ENCODE measurements around the gene THEM4.

DNA sequence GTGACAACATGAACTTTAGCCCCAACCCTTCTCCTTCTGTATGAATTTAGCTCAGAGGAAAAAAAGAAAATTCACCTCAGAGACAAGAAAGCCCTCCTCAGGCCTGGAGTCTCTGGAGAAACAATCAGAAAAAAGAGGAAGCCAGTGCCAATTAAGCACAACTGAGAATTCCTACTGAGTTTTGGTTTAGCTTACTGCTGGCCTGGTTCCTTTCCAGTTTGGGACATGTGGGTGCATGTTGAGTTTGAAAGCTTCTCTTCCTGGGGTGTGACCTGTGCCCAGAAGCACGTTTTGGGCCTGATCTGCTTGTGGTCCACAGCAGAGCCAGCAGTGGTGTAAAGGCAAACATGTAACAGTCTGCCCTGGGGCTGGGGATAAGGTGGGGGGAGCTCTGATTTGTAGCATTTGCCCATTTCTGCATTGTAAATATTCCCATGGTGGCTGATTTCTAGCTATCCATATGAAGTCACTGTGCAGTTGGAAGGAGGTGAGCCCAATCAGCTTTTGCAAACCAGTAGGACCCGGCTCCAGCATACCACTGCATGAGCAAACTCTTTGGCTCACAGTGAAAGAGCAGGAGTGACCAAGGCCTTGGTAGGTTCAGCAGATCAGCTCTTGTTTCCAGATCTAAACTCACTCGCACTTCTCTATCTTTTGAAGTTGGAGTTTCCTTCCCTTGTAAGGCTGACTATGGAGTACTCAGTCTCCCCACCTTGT is 51.1 kb downstream of the THEM4 start:
- TF ChIP-seq, protein P1, sequence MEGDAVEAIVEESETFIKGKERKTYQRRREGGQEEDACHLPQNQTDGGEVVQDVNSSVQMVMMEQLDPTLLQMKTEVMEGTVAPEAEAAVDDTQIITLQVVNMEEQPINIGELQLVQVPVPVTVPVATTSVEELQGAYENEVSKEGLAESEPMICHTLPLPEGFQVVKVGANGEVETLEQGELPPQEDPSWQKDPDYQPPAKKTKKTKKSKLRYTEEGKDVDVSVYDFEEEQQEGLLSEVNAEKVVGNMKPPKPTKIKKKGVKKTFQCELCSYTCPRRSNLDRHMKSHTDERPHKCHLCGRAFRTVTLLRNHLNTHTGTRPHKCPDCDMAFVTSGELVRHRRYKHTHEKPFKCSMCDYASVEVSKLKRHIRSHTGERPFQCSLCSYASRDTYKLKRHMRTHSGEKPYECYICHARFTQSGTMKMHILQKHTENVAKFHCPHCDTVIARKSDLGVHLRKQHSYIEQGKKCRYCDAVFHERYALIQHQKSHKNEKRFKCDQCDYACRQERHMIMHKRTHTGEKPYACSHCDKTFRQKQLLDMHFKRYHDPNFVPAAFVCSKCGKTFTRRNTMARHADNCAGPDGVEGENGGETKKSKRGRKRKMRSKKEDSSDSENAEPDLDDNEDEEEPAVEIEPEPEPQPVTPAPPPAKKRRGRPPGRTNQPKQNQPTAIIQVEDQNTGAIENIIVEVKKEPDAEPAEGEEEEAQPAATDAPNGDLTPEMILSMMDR (IDR thresholded peaks at IDR 0.05) = no peak
- TF ChIP-seq POLR2A (IDR thresholded peaks at IDR 0.05; ENCODE audit: low read depth) (no peak), POLR2AphosphoS5 (IDR thresholded peaks at IDR 0.05) (no peak)
